ENCODE results near the gene HIVEP3. TPM values are rescaled to one million over a fixed set of nuclear protein-coding genes. Genes with fewer than 3 reads are reported as not detected.

The HIVEP3 gene
- total RNA-seq, 2 experiments from 2014 or later, result 15.1 to 18.1 TPM

GRCh38 chr1:41517062-41517438 is 401.7 kb downstream of the HIVEP3 start:
- DNase-seq (no peak), ATAC-seq (no peak)
- Mint-ChIP-seq H3K4me1 (peaks cover 3% of the 10 kb centered on the region), H3K4me3 (no peak overlapping the region), H3K27ac (no peak overlapping the region), H3K9me3 (ENCODE audit: low read depth) (no peaks in the 10 kb centered on the region), H3K27me3 (no peaks in the 10 kb centered on the region), H3K36me3 (no peaks in the 10 kb centered on the region)
- CTCF ChIA-PET, result interaction anchor here (1.2 to 3.0 kb wide), 8 partner anchors 9 to 302 kb away, joined by 3 to 17 read pairs (median 6); no protein-coding TSS in a partner anchor

DNA sequence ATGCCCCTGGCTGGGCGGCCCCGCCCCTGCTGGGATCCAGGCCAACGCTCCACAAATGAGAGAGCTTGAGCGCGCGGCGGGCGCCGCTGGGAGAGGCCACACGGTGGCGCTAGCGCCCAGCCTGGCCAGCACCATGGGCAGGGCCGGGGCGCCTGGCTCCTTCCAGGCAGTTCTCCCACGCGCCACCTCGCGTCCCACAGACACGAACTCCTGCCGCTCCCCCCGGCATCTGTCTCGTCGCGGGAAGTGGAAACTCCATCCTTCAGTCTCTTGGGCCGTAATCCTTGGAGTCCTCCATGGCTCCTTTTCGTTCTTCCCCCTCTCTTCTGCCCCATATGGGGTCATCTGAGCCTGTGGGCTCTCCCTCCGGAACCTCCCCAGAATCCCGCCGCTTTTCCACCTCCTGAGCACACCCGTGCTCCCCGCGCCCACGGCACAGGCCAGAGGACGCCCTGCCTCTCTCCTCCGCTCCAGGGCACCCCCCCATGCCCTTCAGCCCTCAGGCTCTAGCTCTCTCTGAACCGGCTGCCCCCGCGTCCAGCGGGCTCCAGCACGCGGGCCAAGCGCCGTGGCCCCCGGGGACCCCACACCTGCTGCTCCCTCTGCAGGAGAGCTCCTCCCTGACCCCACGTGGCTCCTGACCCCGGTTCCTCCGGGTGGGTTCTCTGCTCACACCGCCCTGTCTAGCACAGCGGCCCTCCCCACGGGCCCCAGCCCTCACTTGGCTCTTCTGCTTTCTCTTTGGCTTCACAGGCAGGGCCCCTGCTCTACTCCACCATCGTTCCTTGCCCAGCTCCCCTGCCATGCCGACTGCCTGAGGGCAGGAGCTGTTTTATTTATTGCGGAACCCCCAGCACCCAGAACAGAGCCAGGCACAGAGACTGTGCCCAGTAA is 402.3 kb downstream of the HIVEP3 start:
- H3K27me3 Mint-ChIP-seq, result no peaks in the 10 kb centered on the region
- peak; percentile 64 for DNase-seq
- peak; percentile 85 for ATAC-seq
- CTCF ChIA-PET, result interaction anchor here (0.6 to 3.0 kb wide), 21 partner anchors 10 to 657 kb away, joined by 3 to 17 read pairs (median 4); no protein-coding TSS in a partner anchor
- H3K4me1 Mint-ChIP-seq, result peaks cover 3% of the 10 kb centered on the region
- no peaks in the 10 kb centered on the region for H3K36me3 Mint-ChIP-seq
- H3K9me3 Mint-ChIP-seq (ENCODE audit: low read depth), result no peaks in the 10 kb centered on the region
- no peak overlapping the region for H3K4me3 Mint-ChIP-seq
- H3K27ac Mint-ChIP-seq, result no peak overlapping the region

- no peaks in the 10 kb centered on the region for H3K36me3 Mint-ChIP-seq
- no peaks in the 10 kb centered on the region for H3K27me3 Mint-ChIP-seq
- ATAC-seq, result no peak
- no peaks in the 10 kb centered on the region for H3K9me3 Mint-ChIP-seq (ENCODE audit: low read depth)
- CTCF ChIA-PET, result interaction anchor here (0.5 to 3.0 kb wide), 22 partner anchors 10 to 658 kb away, joined by 3 to 17 read pairs (median 4); no protein-coding TSS in a partner anchor
- peaks cover 3% of the 10 kb centered on the region for H3K4me1 Mint-ChIP-seq
- H3K27ac Mint-ChIP-seq, result no peak overlapping the region
- no peak for DNase-seq
- H3K4me3 Mint-ChIP-seq, result no peak overlapping the region
Measured at GRCh38 chr1:41515778-41516167, 402.9 kb downstream of the HIVEP3 start.

GRCh38 chr1:41515131-41515678 is 403.5 kb downstream of the HIVEP3 start:
- peaks cover under 1% of the 10 kb centered on the region for H3K36me3 Mint-ChIP-seq
- H3K9me3 Mint-ChIP-seq (ENCODE audit: low read depth), result no peaks in the 10 kb centered on the region
- H3K4me3 Mint-ChIP-seq, result no peak overlapping the region
- peaks cover 3% of the 10 kb centered on the region for H3K4me1 Mint-ChIP-seq
- DNase-seq (no peak), ATAC-seq (no peak)
- CTCF ChIA-PET, result interaction anchor here (0.5 to 3.0 kb wide), 13 partner anchors 13 to 659 kb away, joined by 3 to 17 read pairs (median 4); partner anchors contain the start of gene EDN2
- H3K27ac Mint-ChIP-seq, result no peak overlapping the region
- H3K27me3 Mint-ChIP-seq, result no peaks in the 10 kb centered on the region

- no peaks in the 10 kb centered on the region for H3K9me3 Mint-ChIP-seq (ENCODE audit: low read depth)
- H3K36me3 Mint-ChIP-seq, result peaks cover 2% of the 10 kb centered on the region
- ATAC-seq, result no peak
- H3K4me3 Mint-ChIP-seq, result no peak overlapping the region
- CTCF ChIA-PET, result interaction anchor here (1.2 to 3.0 kb wide), 3 partner anchors 19 to 30 kb away, joined by 3 to 17 read pairs (median 6); partner anchors contain the start of gene EDN2
- H3K27ac Mint-ChIP-seq, result no peak overlapping the region
- no peak for DNase-seq
- H3K27me3 Mint-ChIP-seq, result no peaks in the 10 kb centered on the region
- peaks cover 3% of the 10 kb centered on the region for H3K4me1 Mint-ChIP-seq
Measured at GRCh38 chr1:41514381-41514780, 404.3 kb downstream of the HIVEP3 start.

- Mint-ChIP-seq H3K36me3 (peaks cover 2% of the 10 kb centered on the region), H3K27me3 (no peaks in the 10 kb centered on the region), H3K4me3 (no peak overlapping the region), H3K9me3 (ENCODE audit: low read depth) (no peaks in the 10 kb centered on the region), H3K27ac (no peak overlapping the region), H3K4me1 (peaks cover 3% of the 10 kb centered on the region)
- ATAC-seq (no peak), DNase-seq (no peak)
- CTCF ChIA-PET, result interaction anchor here (0.6 to 1.3 kb wide), 2 partner anchors 38 to 746 kb away, joined by 3 to 4 read pairs; no protein-coding TSS in a partner anchor
Measured at GRCh38 chr1:41513383-41513735, 405.4 kb downstream of the HIVEP3 start.

GRCh38 chr1:41512701-41513382 is 405.9 kb downstream of the HIVEP3 start:
- H3K27ac Mint-ChIP-seq, result no peak overlapping the region
- CTCF ChIA-PET, result interaction anchor here (1.3 kb wide), 1 partner anchor 37 kb away, joined by 4 read pairs; no protein-coding TSS in a partner anchor
- H3K4me1 Mint-ChIP-seq, result peaks cover 3% of the 10 kb centered on the region
- H3K27me3 Mint-ChIP-seq, result no peaks in the 10 kb centered on the region
- DNase-seq (no peak), ATAC-seq (no peak)
- H3K9me3 Mint-ChIP-seq (ENCODE audit: low read depth), result no peaks in the 10 kb centered on the region
- H3K4me3 Mint-ChIP-seq, result no peak overlapping the region
- peaks cover 2% of the 10 kb centered on the region for H3K36me3 Mint-ChIP-seq

DNA sequence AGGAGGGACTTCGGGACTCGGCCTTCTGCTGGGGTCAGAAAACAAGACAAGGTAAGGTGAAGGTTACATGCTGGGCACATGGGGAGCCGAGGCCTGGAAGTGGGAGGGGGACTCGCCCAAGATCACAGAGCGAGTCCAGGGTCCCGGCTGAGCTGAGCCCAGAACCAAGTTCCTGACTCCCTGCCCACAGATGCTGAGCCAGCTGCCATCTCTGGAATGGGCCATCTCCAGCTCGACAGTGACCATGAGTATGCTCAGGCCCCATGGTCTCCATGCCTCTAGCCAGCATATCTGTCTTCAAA is 407.5 kb downstream of the HIVEP3 start:
- H3K27ac Mint-ChIP-seq, result no peak overlapping the region
- CTCF ChIA-PET, result no interaction called here
- no peaks in the 10 kb centered on the region for H3K27me3 Mint-ChIP-seq
- ATAC-seq, result no peak
- H3K4me1 Mint-ChIP-seq, result peaks cover under 1% of the 10 kb centered on the region
- DNase-seq, result no peak
- H3K9me3 Mint-ChIP-seq (ENCODE audit: low read depth), result no peaks in the 10 kb centered on the region
- no peak overlapping the region for H3K4me3 Mint-ChIP-seq
- peaks cover 2% of the 10 kb centered on the region for H3K36me3 Mint-ChIP-seq

- Mint-ChIP-seq H3K27me3 (no peaks in the 10 kb centered on the region), H3K9me3 (ENCODE audit: low read depth) (no peaks in the 10 kb centered on the region), H3K36me3 (peaks cover 2% of the 10 kb centered on the region), H3K27ac (no peak overlapping the region), H3K4me3 (no peak overlapping the region), H3K4me1 (no peaks in the 10 kb centered on the region)
- ATAC-seq (no peak), DNase-seq (no peak)
- CTCF ChIA-PET, result no interaction called here
Measured at GRCh38 chr1:41510531-41511238, 408.0 kb downstream of the HIVEP3 start.

- Mint-ChIP-seq H3K27me3 (no peaks in the 10 kb centered on the region), H3K9me3 (ENCODE audit: low read depth) (no peaks in the 10 kb centered on the region), H3K36me3 (peaks cover 2% of the 10 kb centered on the region), H3K4me1 (no peaks in the 10 kb centered on the region), H3K27ac (no peak overlapping the region), H3K4me3 (no peak overlapping the region)
- CTCF ChIA-PET, result no interaction called here
- no peak for ATAC-seq
- no peak for DNase-seq
Measured at GRCh38 chr1:41509270-41509671, 409.5 kb downstream of the HIVEP3 start.

DNA sequence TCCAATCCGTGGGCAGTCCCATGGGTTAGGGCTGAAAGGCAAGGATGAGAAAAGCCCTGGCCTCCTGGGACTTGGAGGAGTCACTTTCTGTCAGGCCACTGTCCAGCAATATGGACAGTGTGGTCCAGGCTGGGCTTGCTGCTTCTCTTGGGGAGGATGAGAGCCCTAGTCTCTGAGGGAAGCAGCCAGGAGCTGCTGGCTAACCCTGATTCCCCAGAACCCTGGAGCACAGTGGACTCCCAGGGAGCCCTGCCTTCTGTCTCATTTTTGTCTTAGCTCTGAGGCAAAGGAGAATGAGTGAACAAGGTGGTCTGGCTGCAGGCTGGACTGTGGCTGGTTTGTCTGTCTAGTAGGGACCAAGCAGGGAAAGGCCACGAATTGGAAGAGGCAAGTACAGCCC is 410.4 kb downstream of the HIVEP3 start:
- H3K4me1 Mint-ChIP-seq, result no peaks in the 10 kb centered on the region
- ATAC-seq, result no peak
- no peak for DNase-seq
- H3K4me3 Mint-ChIP-seq, result no peak overlapping the region
- H3K27ac Mint-ChIP-seq, result no peak overlapping the region
- H3K27me3 Mint-ChIP-seq, result no peaks in the 10 kb centered on the region
- CTCF ChIA-PET, result no interaction called here
- no peaks in the 10 kb centered on the region for H3K9me3 Mint-ChIP-seq (ENCODE audit: low read depth)
- peaks cover 2% of the 10 kb centered on the region for H3K36me3 Mint-ChIP-seq

DNA sequence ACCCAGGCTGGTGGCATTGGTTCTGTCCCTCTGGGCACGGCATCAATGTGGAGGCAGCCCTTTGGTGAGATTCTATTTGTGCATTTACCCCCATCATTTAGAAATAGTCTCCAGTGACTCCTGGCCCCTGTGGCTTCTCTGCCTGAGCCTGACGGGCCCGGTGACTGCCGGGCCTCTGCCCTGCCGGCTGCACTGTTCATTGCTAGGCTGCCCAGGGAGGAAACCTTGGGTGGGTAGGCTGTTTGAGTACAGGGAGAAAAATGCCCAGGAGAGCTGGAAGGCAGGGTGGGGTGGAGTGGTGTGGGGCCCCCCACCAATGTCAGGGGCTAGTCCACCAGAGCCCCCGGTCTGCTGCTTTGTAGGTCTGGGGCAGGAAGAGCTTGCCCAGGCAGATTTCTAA is 410.9 kb downstream of the HIVEP3 start:
- no peaks in the 10 kb centered on the region for H3K27me3 Mint-ChIP-seq
- no peak overlapping the region for H3K4me3 Mint-ChIP-seq
- peaks cover 2% of the 10 kb centered on the region for H3K36me3 Mint-ChIP-seq
- no peaks in the 10 kb centered on the region for H3K4me1 Mint-ChIP-seq
- DNase-seq, result no peak
- CTCF ChIA-PET, result no interaction called here
- no peaks in the 10 kb centered on the region for H3K9me3 Mint-ChIP-seq (ENCODE audit: low read depth)
- ATAC-seq, result no peak
- no peak overlapping the region for H3K27ac Mint-ChIP-seq

DNA sequence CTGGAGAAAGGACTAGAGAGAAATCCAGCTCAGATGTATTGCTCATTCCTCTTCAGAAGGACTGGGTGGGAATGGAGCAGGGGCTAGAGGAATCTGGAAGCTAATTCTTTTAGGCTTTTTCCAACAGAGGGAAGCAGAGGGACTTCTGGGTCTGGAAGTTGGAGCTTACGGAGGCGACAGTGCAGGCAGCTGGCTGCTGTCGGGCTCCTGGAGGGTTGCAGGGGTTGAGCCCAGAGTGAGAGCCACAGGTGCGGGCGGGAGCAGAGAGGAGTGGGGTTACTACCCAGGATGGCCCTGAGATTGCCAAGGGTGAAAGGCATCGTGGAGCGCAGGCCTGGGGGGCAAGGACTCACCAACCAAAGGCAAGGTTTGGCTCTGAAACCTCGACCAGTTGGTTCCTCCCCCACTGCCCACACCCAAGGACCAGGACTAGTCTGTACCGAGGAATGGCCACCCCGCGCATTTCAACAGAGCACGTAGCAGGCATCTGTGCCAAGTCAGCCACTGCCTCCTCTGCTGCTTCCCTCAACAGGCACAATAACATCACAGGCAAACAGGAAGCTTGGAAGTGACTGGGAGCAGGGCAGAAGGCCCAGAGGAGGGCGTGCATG is 411.5 kb downstream of the HIVEP3 start:
- Mint-ChIP-seq H3K9me3 (ENCODE audit: low read depth) (no peaks in the 10 kb centered on the region), H3K4me3 (no peak overlapping the region), H3K36me3 (peaks cover 2% of the 10 kb centered on the region), H3K4me1 (no peaks in the 10 kb centered on the region), H3K27ac (no peak overlapping the region), H3K27me3 (no peaks in the 10 kb centered on the region)
- CTCF ChIA-PET, result interaction anchor here (1.0 kb wide), 1 partner anchor 12 kb away, joined by 3 read pairs; no protein-coding TSS in a partner anchor
- DNase-seq, result no peak
- ATAC-seq, result no peak

Measured in activated CD8-positive, alpha-beta memory T cell treated with anti-CD3 and anti-CD28 coated beads, Interleukin-2, amount 10 ng/mL, durations not matched to agents 7 days and 5 days (primary cell).